Epithelial cell of proximal tubule (primary cell): ENCODE measurements around the gene RAB35. TPM values are rescaled to one million over a fixed set of nuclear protein-coding genes. Genes with fewer than 3 reads are reported as not detected.

Source experiments
- DNase-seq: peaks from one replicate; pipeline ENCODE4 v3.0.0-alpha.2; 2011; ENCODE audit warnings: low read depth
- H3K4me3 ChIP-seq: 2 replicates; pipeline ENCODE4 v1.5.1; 2011; ENCODE audit warnings: low read depth, mild to moderate bottlenecking, low read length
- total RNA-seq: library from RNA; depleted of rRNA; stranded (reverse); fragments of >200 nt; gene quantifications from 2 replicates; pipeline ENCODE4 v1.2.3, GENCODE V29; 2015
- TF ChIP-seq, protein P1 (sequence below): conservative IDR thresholded peaks from 2 replicates; pipeline ENCODE4 v1.5.1; 2012; ENCODE audit warnings: low read depth, mild to moderate bottlenecking, low read length

The RAB35 gene
- total RNA-seq, 1 donor from 2014 or later, result 18.6 TPM

- H3K4me3 ChIP-seq, result no peak overlapping the region
- DNase-seq, result no peak
- TF ChIP-seq, protein P1, sequence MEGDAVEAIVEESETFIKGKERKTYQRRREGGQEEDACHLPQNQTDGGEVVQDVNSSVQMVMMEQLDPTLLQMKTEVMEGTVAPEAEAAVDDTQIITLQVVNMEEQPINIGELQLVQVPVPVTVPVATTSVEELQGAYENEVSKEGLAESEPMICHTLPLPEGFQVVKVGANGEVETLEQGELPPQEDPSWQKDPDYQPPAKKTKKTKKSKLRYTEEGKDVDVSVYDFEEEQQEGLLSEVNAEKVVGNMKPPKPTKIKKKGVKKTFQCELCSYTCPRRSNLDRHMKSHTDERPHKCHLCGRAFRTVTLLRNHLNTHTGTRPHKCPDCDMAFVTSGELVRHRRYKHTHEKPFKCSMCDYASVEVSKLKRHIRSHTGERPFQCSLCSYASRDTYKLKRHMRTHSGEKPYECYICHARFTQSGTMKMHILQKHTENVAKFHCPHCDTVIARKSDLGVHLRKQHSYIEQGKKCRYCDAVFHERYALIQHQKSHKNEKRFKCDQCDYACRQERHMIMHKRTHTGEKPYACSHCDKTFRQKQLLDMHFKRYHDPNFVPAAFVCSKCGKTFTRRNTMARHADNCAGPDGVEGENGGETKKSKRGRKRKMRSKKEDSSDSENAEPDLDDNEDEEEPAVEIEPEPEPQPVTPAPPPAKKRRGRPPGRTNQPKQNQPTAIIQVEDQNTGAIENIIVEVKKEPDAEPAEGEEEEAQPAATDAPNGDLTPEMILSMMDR, result no peak
These were observed 9.5 kb upstream of the RAB35 start for GRCh38 chr12:120125792-120126634.

- no peak for DNase-seq
- H3K4me3 ChIP-seq, result no peak overlapping the region
- TF ChIP-seq, protein P1, result no peak
These were observed 8.5 kb upstream of the RAB35 start for GRCh38 chr12:120125029-120125428.

- TF ChIP-seq, protein P1, result no peak
- DNase-seq, result no peak
- H3K4me3 ChIP-seq, result no peak overlapping the region
These were observed 5.3 kb upstream of the RAB35 start for GRCh38 chr12:120121766-120122293.

GRCh38 chr12:120121343-120121742, 4.8 kb upstream of the RAB35 start:
- TF ChIP-seq, protein P1, result no peak
- H3K4me3 ChIP-seq, result no peak overlapping the region
- DNase-seq, result no peak

DNA sequence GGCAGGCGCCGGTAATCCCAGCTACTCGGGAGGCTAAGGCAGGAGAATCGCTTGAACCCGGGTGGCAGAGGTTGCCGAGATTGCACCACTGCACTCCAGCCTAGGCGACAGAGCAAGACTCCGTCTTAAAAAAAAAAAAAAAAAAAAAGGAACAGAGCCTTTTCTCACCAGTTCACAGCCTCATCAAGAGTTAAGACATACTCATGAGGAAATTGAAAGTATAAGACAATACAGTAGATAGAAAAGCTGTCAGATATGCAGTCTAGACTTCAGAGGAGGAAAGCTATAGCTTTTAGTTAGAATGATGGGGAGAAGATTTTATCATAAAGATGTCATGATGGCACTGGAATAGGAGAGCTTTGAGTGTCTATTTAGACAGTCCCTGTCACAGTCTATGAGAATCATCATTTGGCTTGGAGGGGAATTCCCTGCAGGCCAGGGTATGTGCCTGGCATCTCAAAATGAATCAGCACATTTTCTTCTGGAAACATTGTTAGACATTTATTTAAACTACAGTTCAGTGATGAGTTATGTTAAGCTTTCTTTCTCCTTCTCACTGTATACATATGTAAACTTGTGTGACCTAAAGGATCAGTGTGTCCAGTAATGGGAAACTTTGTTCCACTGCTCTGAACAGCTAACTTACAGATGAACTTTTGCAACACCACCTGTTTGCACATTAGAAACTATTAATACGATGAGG, 2.9 kb upstream of the RAB35 start:
- DNase-seq, result no peak
- H3K4me3 ChIP-seq, result no peak overlapping the region

GRCh38 chr12:120118321-120119061, 1.9 kb upstream of the RAB35 start:
- DNase-seq, result no peak
- peak overlapping the region; percentile 95 for H3K4me3 ChIP-seq
- TF ChIP-seq, protein P1, result no peak

More for the DNA sequence above, 2.9 kb upstream of the RAB35 start:
- TF ChIP-seq, protein P1, result no peak
